ENCODE data around the gene SLC30A3.

DNA sequence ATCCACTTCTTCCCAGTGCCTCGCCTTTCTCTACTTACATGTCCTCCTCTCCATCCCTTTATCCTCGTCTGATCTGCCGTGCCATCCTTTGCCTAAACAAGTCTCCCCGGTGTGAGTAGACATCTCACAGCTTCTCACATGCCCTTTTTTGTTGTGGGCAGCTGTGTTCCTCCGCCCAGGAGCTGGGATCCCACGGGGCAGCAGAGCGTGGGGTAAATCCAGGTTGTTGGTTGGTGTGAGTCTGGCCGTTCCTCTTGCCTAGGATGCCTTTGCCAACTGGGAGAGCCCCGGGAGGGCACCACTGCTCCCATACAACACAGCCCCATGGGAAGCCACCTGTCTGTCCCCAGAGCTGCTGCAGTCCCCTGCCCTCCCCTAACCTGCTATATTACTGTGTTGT, 22.4 kb downstream of the SLC30A3 start:
- TF ChIP-seq CTCF (conservative IDR thresholded peaks at IDR 0.05) (no peak), EZH2 (IDR thresholded peaks at IDR 0.05; ENCODE audit: low read depth) (no peak)

All from PC-9 (cell line).